Activated effector memory CD4-positive, alpha-beta T cell treated with Interleukin-2 at 50 U/mL for 16 hours (primary cell): Measurements from ENCODE around the gene TCF20.
A peak's percentile ranks its signal among the peaks of the same experiment; 100 is the strongest.

Source experiments
- DNase-seq: peaks from one replicate; pipeline ENCODE4 v3.0.0-alpha.2; 2020

TCF20 gene

GRCh38 chr22:42300259-42301076 is 30.0 kb upstream of the TCF20 start:
- DNase-seq = peak; percentile 39

GRCh38 chr22:42299586-42300258 is 29.3 kb upstream of the TCF20 start:
- peak; percentile 50 for DNase-seq

GRCh38 chr22:42298746-42299145 is 28.3 kb upstream of the TCF20 start:
- DNase-seq = no peak

- DNase-seq = no peak
These were observed 27.3 kb upstream of the TCF20 start for GRCh38 chr22:42297778-42298177.

- DNase-seq = no peak
These were observed 26.4 kb upstream of the TCF20 start for GRCh38 chr22:42296883-42297282.

GRCh38 chr22:42296381-42296853 is 26.0 kb upstream of the TCF20 start:
- no peak for DNase-seq

GRCh38 chr22:42294034-42294985 is 23.9 kb upstream of the TCF20 start:
- DNase-seq = peak; percentile 30

- no peak for DNase-seq
These were observed 22.5 kb upstream of the TCF20 start for GRCh38 chr22:42292732-42293520.

- DNase-seq = no peak
These were observed 20.8 kb upstream of the TCF20 start for GRCh38 chr22:42291287-42291686.

- no peak for DNase-seq
These were observed 19.5 kb upstream of the TCF20 start for GRCh38 chr22:42289671-42290541.

- no peak for DNase-seq
These were observed 18.3 kb upstream of the TCF20 start for GRCh38 chr22:42288791-42289190.

- DNase-seq = no peak
These were observed 16.9 kb upstream of the TCF20 start for GRCh38 chr22:42287174-42287890.

GRCh38 chr22:42286205-42286604 is 15.8 kb upstream of the TCF20 start:
- peak; percentile 30 for DNase-seq

- no peak for DNase-seq
These were observed 15.2 kb upstream of the TCF20 start for GRCh38 chr22:42285604-42286003.

- DNase-seq = no peak
These were observed 14.3 kb upstream of the TCF20 start for GRCh38 chr22:42284643-42285181.

- DNase-seq = no peak
These were observed 13.7 kb upstream of the TCF20 start for GRCh38 chr22:42284202-42284591.

- peak; percentile 27 for DNase-seq
These were observed 13.1 kb upstream of the TCF20 start for GRCh38 chr22:42283278-42284201.

- no peak for DNase-seq
These were observed 12.5 kb upstream of the TCF20 start for GRCh38 chr22:42282943-42283277.

GRCh38 chr22:42282252-42282942 is 11.9 kb upstream of the TCF20 start:
- DNase-seq = no peak
